HL-60 (cell line): ENCODE data around the gene ACAD11.
A peak's percentile ranks its signal among the peaks of the same experiment; 100 is the strongest.

Experiments used
- DNase-seq, 2 experiments: peaks; one replicate each; pipeline ENCODE4 v3.0.0-alpha.2; 2010 to 2020; ENCODE audit warnings: low read depth in 1 of 2, low spot score in 1 of 2
- H3K27ac ChIP-seq: fragments of 250-450 bp; sonication (Bioruptor Pico); replicated peaks from 2 replicates; pipeline ENCODE4 v1.5.1; 2020; ENCODE audit warnings: mild to moderate bottlenecking, moderate library complexity
- H3K27me3 ChIP-seq: fragments of 250-450 bp; sonication (Bioruptor Pico); 2 replicates; pipeline ENCODE4 v1.5.1; 2021; ENCODE audit warnings: mild to moderate bottlenecking, moderate library complexity; ENCODE audit not compliant: insufficient read depth, poor library complexity, severe bottlenecking
- H3K4me3 ChIP-seq: replicated peaks from 2 replicates; pipeline ENCODE4 v1.5.1; 2011; ENCODE audit warnings: mild to moderate bottlenecking, control low read depth, low read length; ENCODE audit not compliant: insufficient read depth
- GABPA ChIP-seq: IDR thresholded peaks from 2 replicates; pipeline ENCODE4 v1.6.1; 2012; ENCODE audit warnings: low read depth
- POLR2AphosphoS5 ChIP-seq: IDR thresholded peaks from 2 replicates; pipeline ENCODE4 v1.6.1; 2012; ENCODE audit warnings: low read depth
- SPI1 ChIP-seq: IDR thresholded peaks from 2 replicates; pipeline ENCODE4 v1.6.1; 2012; ENCODE audit warnings: low read depth, mild to moderate bottlenecking, borderline replicate concordance
- TF ChIP-seq, protein P1 (sequence below): IDR thresholded peaks from 2 replicates; pipeline ENCODE4 v1.6.1; 2012; ENCODE audit warnings: low read depth; ENCODE audit not compliant: insufficient replicate concordance
- TF ChIP-seq, protein P2 (sequence below): IDR thresholded peaks from one replicate; pipeline ENCODE4 v1.5.1; 2011; ENCODE audit warnings: low read length, control low read depth, inconsistent platforms; ENCODE audit not compliant: insufficient read depth

Gene ACAD11

DNA sequence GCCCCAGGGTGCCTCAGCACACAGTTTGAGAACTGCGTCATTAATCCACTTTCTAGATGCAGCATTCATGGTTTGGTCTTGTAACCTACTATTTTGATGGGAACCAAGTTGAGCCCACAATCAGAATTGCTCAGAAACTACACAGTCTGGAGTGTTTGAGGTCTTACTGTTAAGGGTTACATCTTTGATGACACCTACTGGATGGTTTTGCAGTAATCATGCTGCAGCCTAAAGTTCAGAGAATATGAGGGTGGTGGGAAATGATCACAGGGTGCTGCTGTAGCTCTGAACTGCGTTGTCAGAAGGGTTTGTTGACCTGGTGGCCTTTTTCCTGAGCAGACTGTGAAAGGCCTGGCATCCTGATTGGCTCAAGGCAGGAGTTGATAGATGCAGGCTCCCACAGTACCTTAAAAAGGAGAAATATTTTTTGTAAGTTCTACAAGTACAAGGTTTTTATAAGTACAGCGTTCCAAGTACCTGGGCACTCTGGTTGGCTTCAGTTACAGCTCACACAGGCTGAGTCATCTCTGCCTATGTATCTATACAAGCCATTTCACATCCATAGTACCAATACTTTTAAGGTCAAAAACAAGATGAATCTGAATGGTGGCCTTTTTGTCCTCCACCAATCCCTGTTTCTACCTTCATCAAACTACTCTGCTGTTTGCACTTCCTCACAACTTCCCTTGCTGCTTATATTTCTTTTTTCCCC is 123.0 kb downstream of the ACAD11 start:
- 0 out of 2 replicates have a peak overlapping the region, but pooled peaks have one; percentile 17 for H3K27ac ChIP-seq
- no peak for DNase-seq
- no peak overlapping the region for H3K4me3 ChIP-seq
- no peak for TF ChIP-seq POLR2AphosphoS5
- TF ChIP-seq SPI1: no peak
- TF ChIP-seq, protein P1, sequence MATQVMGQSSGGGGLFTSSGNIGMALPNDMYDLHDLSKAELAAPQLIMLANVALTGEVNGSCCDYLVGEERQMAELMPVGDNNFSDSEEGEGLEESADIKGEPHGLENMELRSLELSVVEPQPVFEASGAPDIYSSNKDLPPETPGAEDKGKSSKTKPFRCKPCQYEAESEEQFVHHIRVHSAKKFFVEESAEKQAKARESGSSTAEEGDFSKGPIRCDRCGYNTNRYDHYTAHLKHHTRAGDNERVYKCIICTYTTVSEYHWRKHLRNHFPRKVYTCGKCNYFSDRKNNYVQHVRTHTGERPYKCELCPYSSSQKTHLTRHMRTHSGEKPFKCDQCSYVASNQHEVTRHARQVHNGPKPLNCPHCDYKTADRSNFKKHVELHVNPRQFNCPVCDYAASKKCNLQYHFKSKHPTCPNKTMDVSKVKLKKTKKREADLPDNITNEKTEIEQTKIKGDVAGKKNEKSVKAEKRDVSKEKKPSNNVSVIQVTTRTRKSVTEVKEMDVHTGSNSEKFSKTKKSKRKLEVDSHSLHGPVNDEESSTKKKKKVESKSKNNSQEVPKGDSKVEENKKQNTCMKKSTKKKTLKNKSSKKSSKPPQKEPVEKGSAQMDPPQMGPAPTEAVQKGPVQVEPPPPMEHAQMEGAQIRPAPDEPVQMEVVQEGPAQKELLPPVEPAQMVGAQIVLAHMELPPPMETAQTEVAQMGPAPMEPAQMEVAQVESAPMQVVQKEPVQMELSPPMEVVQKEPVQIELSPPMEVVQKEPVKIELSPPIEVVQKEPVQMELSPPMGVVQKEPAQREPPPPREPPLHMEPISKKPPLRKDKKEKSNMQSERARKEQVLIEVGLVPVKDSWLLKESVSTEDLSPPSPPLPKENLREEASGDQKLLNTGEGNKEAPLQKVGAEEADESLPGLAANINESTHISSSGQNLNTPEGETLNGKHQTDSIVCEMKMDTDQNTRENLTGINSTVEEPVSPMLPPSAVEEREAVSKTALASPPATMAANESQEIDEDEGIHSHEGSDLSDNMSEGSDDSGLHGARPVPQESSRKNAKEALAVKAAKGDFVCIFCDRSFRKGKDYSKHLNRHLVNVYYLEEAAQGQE: no peak
- TF ChIP-seq, protein P2, sequence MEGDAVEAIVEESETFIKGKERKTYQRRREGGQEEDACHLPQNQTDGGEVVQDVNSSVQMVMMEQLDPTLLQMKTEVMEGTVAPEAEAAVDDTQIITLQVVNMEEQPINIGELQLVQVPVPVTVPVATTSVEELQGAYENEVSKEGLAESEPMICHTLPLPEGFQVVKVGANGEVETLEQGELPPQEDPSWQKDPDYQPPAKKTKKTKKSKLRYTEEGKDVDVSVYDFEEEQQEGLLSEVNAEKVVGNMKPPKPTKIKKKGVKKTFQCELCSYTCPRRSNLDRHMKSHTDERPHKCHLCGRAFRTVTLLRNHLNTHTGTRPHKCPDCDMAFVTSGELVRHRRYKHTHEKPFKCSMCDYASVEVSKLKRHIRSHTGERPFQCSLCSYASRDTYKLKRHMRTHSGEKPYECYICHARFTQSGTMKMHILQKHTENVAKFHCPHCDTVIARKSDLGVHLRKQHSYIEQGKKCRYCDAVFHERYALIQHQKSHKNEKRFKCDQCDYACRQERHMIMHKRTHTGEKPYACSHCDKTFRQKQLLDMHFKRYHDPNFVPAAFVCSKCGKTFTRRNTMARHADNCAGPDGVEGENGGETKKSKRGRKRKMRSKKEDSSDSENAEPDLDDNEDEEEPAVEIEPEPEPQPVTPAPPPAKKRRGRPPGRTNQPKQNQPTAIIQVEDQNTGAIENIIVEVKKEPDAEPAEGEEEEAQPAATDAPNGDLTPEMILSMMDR: no peak
- no peak for TF ChIP-seq GABPA
- H3K27me3 ChIP-seq: no peaks in the 10 kb centered on the region

DNA sequence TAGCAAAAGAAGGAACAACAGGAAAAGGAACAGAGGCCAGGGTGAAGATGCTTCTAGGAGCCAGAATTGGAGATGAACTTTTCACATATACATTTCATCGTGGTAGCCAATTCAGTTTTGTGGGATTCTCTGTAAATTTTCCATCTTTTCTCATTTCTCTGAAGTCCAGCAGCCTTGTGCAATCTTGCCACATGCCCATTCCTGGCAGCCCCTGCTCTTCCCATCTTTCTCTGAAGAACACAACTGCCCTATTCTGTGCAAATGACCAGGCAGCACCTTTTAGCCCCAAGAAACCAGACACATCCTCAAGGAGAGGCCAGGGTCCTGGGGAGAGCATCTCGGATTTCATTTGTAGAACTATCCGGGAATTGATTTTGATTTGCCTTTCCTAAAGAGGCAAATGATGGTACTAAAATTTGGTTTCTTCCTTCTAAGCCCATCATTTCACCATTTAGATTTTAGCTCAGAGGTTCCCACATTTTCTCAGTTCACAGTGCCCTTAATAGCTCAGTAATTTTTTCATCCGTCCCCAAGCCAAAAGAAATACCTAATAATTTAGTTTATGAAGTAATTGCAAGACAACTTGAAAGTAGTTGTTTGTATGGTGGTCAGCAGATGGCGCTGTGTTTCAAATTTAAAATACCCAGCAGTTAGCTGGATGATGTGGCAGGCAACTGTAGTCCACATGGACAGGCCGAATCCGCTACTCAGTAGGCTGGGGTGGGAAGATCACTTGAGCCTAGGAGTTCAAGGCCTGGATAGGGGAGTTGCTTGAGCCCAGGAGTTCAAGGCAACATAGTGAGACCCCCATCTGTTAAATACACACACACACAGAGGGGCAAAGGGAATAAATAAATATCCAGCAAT is 123.8 kb downstream of the ACAD11 start:
- TF ChIP-seq, protein P1: no peak
- TF ChIP-seq, protein P2: peak; percentile 22
- no peak overlapping the region for H3K4me3 ChIP-seq

DNA sequence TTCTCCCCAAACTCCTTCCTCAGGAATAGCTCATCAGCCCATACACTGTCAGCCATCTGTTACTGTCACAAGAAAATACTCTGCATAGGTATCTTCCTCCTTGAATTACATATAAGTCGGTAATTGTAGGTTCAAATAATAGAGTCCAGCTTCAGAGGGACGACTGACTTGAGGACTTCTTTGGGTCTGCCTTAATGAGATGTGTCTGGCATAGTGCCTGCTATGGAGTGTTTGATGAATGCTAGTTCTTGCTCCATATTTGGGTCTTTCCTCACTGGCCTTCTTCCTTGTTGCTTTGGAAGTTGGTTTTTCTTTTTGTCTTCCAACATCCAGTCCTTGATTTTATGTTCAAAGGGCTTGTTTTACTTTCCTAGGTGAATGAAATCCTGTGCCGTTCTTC is 129.0 kb downstream of the ACAD11 start:
- DNase-seq: no peak
- Histone ChIP-seq H3K27ac (no peak overlapping the region), H3K4me3 (no peak overlapping the region), H3K27me3 (no peaks in the 10 kb centered on the region)
- TF ChIP-seq, protein P2: no peak
- no peak for TF ChIP-seq SPI1
- TF ChIP-seq GABPA: no peak
- no peak for TF ChIP-seq POLR2AphosphoS5
- TF ChIP-seq, protein P1: no peak

More for the DNA sequence above, 123.8 kb downstream of the ACAD11 start:
- H3K27ac ChIP-seq: 0 out of 2 replicates have a peak overlapping the region, but pooled peaks have one; percentile 17
- no peaks in the 10 kb centered on the region for H3K27me3 ChIP-seq
- DNase-seq: peak; percentile 36 to 62
